SH-SY5Y (cell line): ENCODE results near the gene RNF14.

Experiments
- GATA2 ChIP-seq: IDR thresholded peaks from 2 replicates; pipeline ENCODE4 v1.6.1; 2011; ENCODE audit warnings: mild to moderate bottlenecking, low read depth, low read length
- GATA3 ChIP-seq: IDR thresholded peaks from 2 replicates; pipeline ENCODE4 v1.6.1; 2011; ENCODE audit warnings: low read depth, mild to moderate bottlenecking, low read length, moderate library complexity

GRCh38 chr5:141952020-141952419, 16.9 kb upstream of the RNF14 start:
- TF ChIP-seq GATA2, result no peak
- no peak for TF ChIP-seq GATA3
